Activated T-cell treated with anti-CD3 and anti-CD28 coated beads, Interleukin-2, amount 50 U/mL, for 48 hours (primary cell): ENCODE measurements around the gene GRIN3B.

Source experiments
- DNase-seq, 2 experiments: peaks; one replicate each; pipeline ENCODE4 v3.0.0-alpha.2; 2020

Gene GRIN3B

GRCh38 chr19:991174-991931, 8.9 kb upstream of the GRIN3B start:
- DNase-seq, result peak; percentile 81 to 83

GRCh38 chr19:991932-992669, 8.1 kb upstream of the GRIN3B start:
- no peak for DNase-seq

GRCh38 chr19:992670-993055, 7.6 kb upstream of the GRIN3B start:
- DNase-seq, result no peak

GRCh38 chr19:993361-993830, 6.8 kb upstream of the GRIN3B start:
- no peak for DNase-seq

- DNase-seq, result no peak
These were observed 6.3 kb upstream of the GRIN3B start for GRCh38 chr19:993831-994393.

GRCh38 chr19:994516-994915, 5.7 kb upstream of the GRIN3B start:
- no peak for DNase-seq

- no peak for DNase-seq
These were observed 5.0 kb upstream of the GRIN3B start for GRCh38 chr19:995051-995827.

GRCh38 chr19:996051-996838, 4.0 kb upstream of the GRIN3B start:
- peak; percentile 73 to 81 for DNase-seq

GRCh38 chr19:998064-998463, 2.2 kb upstream of the GRIN3B start:
- no peak for DNase-seq

- DNase-seq, result no peak
These were observed 870 bp upstream of the GRIN3B start for GRCh38 chr19:999379-999719.

- no peak for DNase-seq
These were observed 645 bp downstream of the GRIN3B start for GRCh38 chr19:1000591-1001537.

- peak; percentile 85 to 87 for DNase-seq
These were observed 1.4 kb downstream of the GRIN3B start for GRCh38 chr19:1001538-1002166.

- no peak for DNase-seq
These were observed 2.4 kb downstream of the GRIN3B start for GRCh38 chr19:1002600-1002999.

- DNase-seq, result no peak
These were observed 3.1 kb downstream of the GRIN3B start for GRCh38 chr19:1003283-1003682.

- DNase-seq, result no peak
These were observed 4.1 kb downstream of the GRIN3B start for GRCh38 chr19:1004204-1004802.

- DNase-seq, result no peak
These were observed 4.8 kb downstream of the GRIN3B start for GRCh38 chr19:1004803-1005664.

GRCh38 chr19:1006711-1007398, 6.6 kb downstream of the GRIN3B start:
- DNase-seq, result no peak

- no peak for DNase-seq
These were observed 7.4 kb downstream of the GRIN3B start for GRCh38 chr19:1007399-1008251.
